DND-41 (cell line): Measurements from ENCODE around the gene UCN2.
A peak's percentile ranks its signal among the peaks of the same experiment; 100 is the strongest.
"Not testable (repeated sequence)": the region's sequence is repeated elsewhere in the genome, so short reads cannot be mapped to it uniquely, and the experiment has no call there.

Experiments used
- ATAC-seq: fragments of 200-7000 bp; cut with Tn5 transposase; 3 replicates; pipeline ENCODE4 v1.9.1; 2021; ENCODE audit warnings: low read depth; ENCODE audit not compliant: insufficient read depth
- DNase-seq: peaks from one replicate; pipeline ENCODE4 v3.0.0-alpha.2; 2020
- H2AFZ ChIP-seq: 2 replicates; pipeline ENCODE4 v1.6.0; 2012; ENCODE audit warnings: low read depth, low read length
- H3K27ac ChIP-seq: 2 replicates; pipeline ENCODE4 v1.5.1; 2012; ENCODE audit warnings: low read length, inconsistent platforms
- H3K27me3 ChIP-seq: fragments of 200-600 bp; sonication (generic); 2 replicates; pipeline ENCODE4 v1.6.0; 2012; ENCODE audit warnings: low read length, mild to moderate bottlenecking, inconsistent platforms; ENCODE audit not compliant: insufficient read depth, poor library complexity
- H3K36me3 ChIP-seq: 2 replicates; pipeline ENCODE4 v1.5.1; 2012; ENCODE audit warnings: low read length, inconsistent platforms; ENCODE audit not compliant: insufficient read depth
- H3K4me1 ChIP-seq: 2 replicates; pipeline ENCODE4 v1.5.1; 2012; ENCODE audit warnings: mild to moderate bottlenecking, low read length; ENCODE audit not compliant: insufficient read depth
- H3K4me2 ChIP-seq: 2 replicates; pipeline ENCODE4 v1.6.0; 2012; ENCODE audit warnings: mild to moderate bottlenecking, moderate library complexity, low read length, inconsistent platforms; ENCODE audit not compliant: insufficient read depth
- H3K4me3 ChIP-seq, 2 experiments: fragments of 200-600 bp in 1 of 2; shearing (Covaris generic) in 1 of 2; 2 replicates each; pipeline ENCODE4 v1.5.1; 2012 to 2016; ENCODE audit warnings: inconsistent platforms in 2 of 2, low read length in 2 of 2, mild to moderate bottlenecking in 2 of 2, low read depth in 1 of 2, moderate library complexity in 1 of 2
- H3K79me2 ChIP-seq: 2 replicates; pipeline ENCODE4 v1.6.0; 2012; ENCODE audit warnings: low read length, inconsistent platforms; ENCODE audit not compliant: insufficient read depth
- H3K9ac ChIP-seq: 2 replicates; pipeline ENCODE4 v1.6.0; 2012; ENCODE audit warnings: low read depth, mild to moderate bottlenecking, inconsistent platforms, low read length, moderate library complexity
- H3K9me3 ChIP-seq: 2 replicates; pipeline ENCODE4 v1.5.1; 2012; ENCODE audit warnings: low read length, moderate library complexity, mild to moderate bottlenecking, inconsistent platforms; ENCODE audit not compliant: insufficient read depth, severe bottlenecking
- H4K20me1 ChIP-seq: 2 replicates; pipeline ENCODE4 v1.6.0; 2012; ENCODE audit warnings: low read length; ENCODE audit not compliant: insufficient read depth
- EZH2 ChIP-seq: IDR thresholded peaks from 3 replicates; pipeline ENCODE4 v1.6.1; 2012; ENCODE audit warnings: borderline replicate concordance, low read depth, mild to moderate bottlenecking, moderate library complexity, low read length, inconsistent platforms; ENCODE audit not compliant: severe bottlenecking
- TF ChIP-seq, protein P1 (sequence below): IDR thresholded peaks from 2 replicates; pipeline ENCODE4 v1.5.1; 2012; ENCODE audit warnings: borderline replicate concordance, low read length, moderate library complexity, mild to moderate bottlenecking; ENCODE audit not compliant: poor library complexity, severe bottlenecking; ENCODE audit errors: extremely low read depth

Gene UCN2

GRCh38 chr3:48552111-48552951, 11.2 kb downstream of the UCN2 start:
- no peak overlapping the region for H3K27ac ChIP-seq
- H3K79me2 ChIP-seq = no peaks in the 10 kb centered on the region

DNA sequence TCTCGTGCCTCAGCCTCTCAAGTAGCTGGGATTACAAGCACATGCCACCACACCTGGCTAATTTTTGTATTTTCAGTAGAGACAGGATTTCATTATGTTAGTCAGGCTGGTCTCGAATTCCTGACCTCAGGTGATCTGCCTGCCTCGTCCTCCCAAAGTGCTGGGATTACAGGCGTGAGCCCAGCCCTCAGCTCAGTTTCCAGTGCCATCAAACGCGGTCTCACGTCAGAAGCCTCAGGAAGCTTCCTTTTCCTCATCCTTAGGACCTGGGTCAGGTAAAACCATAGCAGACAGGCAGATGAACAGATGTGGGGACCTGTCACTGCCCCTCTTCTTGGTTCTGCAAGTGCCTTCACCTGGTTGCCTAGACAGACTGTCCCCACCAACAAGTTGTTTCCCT, 11.9 kb downstream of the UCN2 start:
- H3K9me3 ChIP-seq, H3K4me3 ChIP-seq, H3K9ac ChIP-seq, H3K79me2 ChIP-seq, DNase-seq, H2AFZ ChIP-seq, H3K27ac ChIP-seq, ATAC-seq, H3K27me3 ChIP-seq, H4K20me1 ChIP-seq, H3K4me2 ChIP-seq: not testable (repeated sequence)
- H3K4me1 ChIP-seq = peaks cover 24% of the 10 kb centered on the region
- peaks cover 13% of the 10 kb centered on the region; the same call in 1 of the 2 replicates for H3K36me3 ChIP-seq

More at GRCh38 chr3:48552111-48552951, 11.2 kb downstream of the UCN2 start:
- peaks cover 6% of the 10 kb centered on the region; the same call in 1 of the 2 replicates for H3K36me3 ChIP-seq
- H3K4me1 ChIP-seq = peaks cover 28% of the 10 kb centered on the region
- no peaks in the 10 kb centered on the region for H3K27me3 ChIP-seq
- ATAC-seq (no peak), DNase-seq (no peak)
- no peaks in the 10 kb centered on the region for H3K9me3 ChIP-seq
- H3K4me3 ChIP-seq = no peak overlapping the region
- no peak overlapping the region for H3K9ac ChIP-seq
- no peaks in the 10 kb centered on the region; the same call in 1 of the 2 replicates for H4K20me1 ChIP-seq
- TF ChIP-seq EZH2 = no peak
- TF ChIP-seq, protein P1, sequence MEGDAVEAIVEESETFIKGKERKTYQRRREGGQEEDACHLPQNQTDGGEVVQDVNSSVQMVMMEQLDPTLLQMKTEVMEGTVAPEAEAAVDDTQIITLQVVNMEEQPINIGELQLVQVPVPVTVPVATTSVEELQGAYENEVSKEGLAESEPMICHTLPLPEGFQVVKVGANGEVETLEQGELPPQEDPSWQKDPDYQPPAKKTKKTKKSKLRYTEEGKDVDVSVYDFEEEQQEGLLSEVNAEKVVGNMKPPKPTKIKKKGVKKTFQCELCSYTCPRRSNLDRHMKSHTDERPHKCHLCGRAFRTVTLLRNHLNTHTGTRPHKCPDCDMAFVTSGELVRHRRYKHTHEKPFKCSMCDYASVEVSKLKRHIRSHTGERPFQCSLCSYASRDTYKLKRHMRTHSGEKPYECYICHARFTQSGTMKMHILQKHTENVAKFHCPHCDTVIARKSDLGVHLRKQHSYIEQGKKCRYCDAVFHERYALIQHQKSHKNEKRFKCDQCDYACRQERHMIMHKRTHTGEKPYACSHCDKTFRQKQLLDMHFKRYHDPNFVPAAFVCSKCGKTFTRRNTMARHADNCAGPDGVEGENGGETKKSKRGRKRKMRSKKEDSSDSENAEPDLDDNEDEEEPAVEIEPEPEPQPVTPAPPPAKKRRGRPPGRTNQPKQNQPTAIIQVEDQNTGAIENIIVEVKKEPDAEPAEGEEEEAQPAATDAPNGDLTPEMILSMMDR = no peak
- H3K4me2 ChIP-seq = no peak overlapping the region; the same call in 1 of the 2 replicates
- no peak overlapping the region for H2AFZ ChIP-seq

- Histone ChIP-seq H3K4me2 (no peak overlapping the region), H3K4me3 (no peak overlapping the region), H3K79me2 (no peaks in the 10 kb centered on the region), H3K9me3 (no peaks in the 10 kb centered on the region), H3K27me3 (no peaks in the 10 kb centered on the region), H4K20me1 (no peaks in the 10 kb centered on the region; the same call in 1 of the 2 replicates), H3K4me1 (0 out of 2 replicates have a peak, but pooled peaks cover under 1% of the 10 kb centered on the region), H3K9ac (no peak overlapping the region), H2AFZ (no peak overlapping the region), H3K27ac (no peak overlapping the region), H3K36me3 (peaks cover 20% of the 10 kb centered on the region; the same call in 1 of the 2 replicates)
- TF ChIP-seq EZH2 = no peak
- TF ChIP-seq, protein P1 = peak; percentile 96
- ATAC-seq (peak; percentile 99), DNase-seq (peak; percentile 83)
Observed at GRCh38 chr3:48548729-48549705, 14.6 kb downstream of the UCN2 start.
